H1 (cell line): ENCODE data around the gene ARMC9.

Experiments
- CBX5 ChIP-seq: fragments of 300-800, 300-1000 bp; sonication (generic); IDR thresholded peaks from 2 replicates; pipeline ENCODE4 v1.7.1; 2016; ENCODE audit warnings: antibody characterized with exemption, low read length, low read depth
- EGR1 ChIP-seq: IDR thresholded peaks from 2 replicates; pipeline ENCODE4 v1.6.1; 2011; ENCODE audit warnings: low read depth, low read length, borderline replicate concordance
- EP300 ChIP-seq, 2 experiments: IDR thresholded peaks; 1 replicate in 1 of 2; 2 replicates in 1 of 2; pipeline ENCODE4 v1.6.1; 2011 to 2012; ENCODE audit warnings: low read depth in 2 of 2, low read length in 2 of 2, mild to moderate bottlenecking in 2 of 2, borderline replicate concordance in 1 of 2, inconsistent platforms in 1 of 2, moderate library complexity in 1 of 2
- FOSL1 ChIP-seq: IDR thresholded peaks from 2 replicates; pipeline ENCODE4 v1.6.1; 2011; ENCODE audit warnings: mild to moderate bottlenecking, low read depth, low read length, moderate library complexity; ENCODE audit not compliant: insufficient read depth
- KDM1A ChIP-seq: fragments of 200-600, 300-600 bp; sonication (generic); IDR thresholded peaks from 2 replicates; pipeline ENCODE4 v1.7.1; 2016; ENCODE audit warnings: mild to moderate bottlenecking, low read length, borderline replicate concordance
- TF ChIP-seq, protein P1 (sequence below): IDR thresholded peaks from 2 replicates; pipeline ENCODE4 v1.6.1; 2012; ENCODE audit warnings: inconsistent platforms

- TF ChIP-seq FOSL1: no peak
- no peak for TF ChIP-seq EP300 (IDR thresholded peaks at IDR 0.05; ENCODE audit: borderline replicate concordance in 1 of 2, low read depth in 2 of 2, low read length in 2 of 2)
- TF ChIP-seq, protein P1, sequence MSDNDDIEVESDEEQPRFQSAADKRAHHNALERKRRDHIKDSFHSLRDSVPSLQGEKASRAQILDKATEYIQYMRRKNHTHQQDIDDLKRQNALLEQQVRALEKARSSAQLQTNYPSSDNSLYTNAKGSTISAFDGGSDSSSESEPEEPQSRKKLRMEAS: no peak
- no peak for TF ChIP-seq KDM1A
- no peak for TF ChIP-seq EGR1
- TF ChIP-seq CBX5: no peak
These were observed 9.8 kb upstream of the ARMC9 start for GRCh38 chr2:231188506-231189170.
